Activated CD8-positive, alpha-beta T cell treated with anti-CD3 and anti-CD28 coated beads for 36 hours (primary cell): Measurements from ENCODE around the gene CYTH4. TPM values are rescaled to one million over a fixed set of nuclear protein-coding genes. Genes with fewer than 3 reads are reported as not detected.
A peak's percentile ranks its signal among the peaks of the same experiment; 100 is the strongest.

ENCODE experiments used
- ATAC-seq: fragments of 200-7000 bp; cut with Tn5 transposase; one replicate; pipeline ENCODE4 v1.10.0; 2021; ENCODE audit warnings: mild to moderate bottlenecking, moderate library complexity
- CTCF ChIA-PET: fragments of 350-600 bp; sonication (Branson Sonifier 250); formaldehyde crosslinking; loops from one replicate; lab custom pipeline; 2021; ENCODE audit warnings: antibody characterized with exemption; lab: Charles Lee
- POLR2A ChIA-PET: fragments of 350-600 bp; sonication (Branson Sonifier 250); formaldehyde crosslinking; loops from one replicate; lab custom pipeline; 2021; ENCODE audit warnings: antibody characterized with exemption; lab: Charles Lee
- DNase-seq: peaks from one replicate; pipeline ENCODE4 v3.0.0-alpha.2; 2020
- H3K27ac Mint-ChIP-seq: one replicate; pipeline ENCODE4 v1.8.0; 2021; ENCODE audit warnings: mild to moderate bottlenecking, mixed read lengths
- H3K27me3 Mint-ChIP-seq: one replicate; pipeline ENCODE4 v1.8.0; 2021; ENCODE audit warnings: mixed read lengths
- H3K36me3 Mint-ChIP-seq: one replicate; pipeline ENCODE4 v1.8.0; 2021; ENCODE audit warnings: low read depth, mixed read lengths
- H3K4me1 Mint-ChIP-seq: one replicate; pipeline ENCODE4 v1.8.0; 2021; ENCODE audit warnings: low read depth, mixed read lengths
- H3K4me3 Mint-ChIP-seq: one replicate; pipeline ENCODE4 v1.8.0; 2021; ENCODE audit warnings: mild to moderate bottlenecking, moderate library complexity, mixed read lengths
- H3K9me3 Mint-ChIP-seq: one replicate; pipeline ENCODE4 v1.8.0; 2021; ENCODE audit warnings: mixed read lengths
- CTCF ChIP-seq: fragments of 200-600 bp; IDR thresholded peaks from one replicate; pipeline ENCODE4 v1.8.0; 2022; ENCODE audit warnings: antibody characterized with exemption, mild to moderate bottlenecking
- intact Hi-C: fragments of 100-400 bp; cut with micrococcal nuclease; formaldehyde crosslinking; loops from one replicate; pipeline ENCODE4 v1.10.0; 2022
- total RNA-seq, 2 experiments: library from RNA; stranded (reverse); gene quantifications; one replicate each; pipeline ENCODE4 v1.2.3, GENCODE V29; 2021

CYTH4 gene
- total RNA-seq, 2 experiments from 2014 or later: 33.2 to 33.4 TPM

- CTCF ChIA-PET: interaction anchor here (0.7 to 12.0 kb wide), 6 partner anchors 11 to 220 kb away, joined by 4 to 154 read pairs (median 9); no protein-coding TSS in a partner anchor
- intact Hi-C loops: no loop called here
- no peak for TF ChIP-seq CTCF
- no peaks in the 10 kb centered on the region for H3K27me3 Mint-ChIP-seq
- peak overlapping the region; percentile 98 for H3K4me3 Mint-ChIP-seq
- H3K9me3 Mint-ChIP-seq: no peaks in the 10 kb centered on the region
- peaks cover 67% of the 10 kb centered on the region for H3K4me1 Mint-ChIP-seq
- peak; percentile 55 for DNase-seq
- ATAC-seq: no peak
- POLR2A ChIA-PET: interaction anchor here (0.8 to 9.5 kb wide), 7 partner anchors 10 to 119 kb away, joined by 3 to 209 read pairs (median 7); partner anchors contain the start of gene IL2RB
- H3K36me3 Mint-ChIP-seq: peaks cover 82% of the 10 kb centered on the region
- H3K27ac Mint-ChIP-seq: peak overlapping the region; percentile 97
These were observed 41.4 kb upstream of the CYTH4 start for GRCh38 chr22:37240941-37241320.

DNA sequence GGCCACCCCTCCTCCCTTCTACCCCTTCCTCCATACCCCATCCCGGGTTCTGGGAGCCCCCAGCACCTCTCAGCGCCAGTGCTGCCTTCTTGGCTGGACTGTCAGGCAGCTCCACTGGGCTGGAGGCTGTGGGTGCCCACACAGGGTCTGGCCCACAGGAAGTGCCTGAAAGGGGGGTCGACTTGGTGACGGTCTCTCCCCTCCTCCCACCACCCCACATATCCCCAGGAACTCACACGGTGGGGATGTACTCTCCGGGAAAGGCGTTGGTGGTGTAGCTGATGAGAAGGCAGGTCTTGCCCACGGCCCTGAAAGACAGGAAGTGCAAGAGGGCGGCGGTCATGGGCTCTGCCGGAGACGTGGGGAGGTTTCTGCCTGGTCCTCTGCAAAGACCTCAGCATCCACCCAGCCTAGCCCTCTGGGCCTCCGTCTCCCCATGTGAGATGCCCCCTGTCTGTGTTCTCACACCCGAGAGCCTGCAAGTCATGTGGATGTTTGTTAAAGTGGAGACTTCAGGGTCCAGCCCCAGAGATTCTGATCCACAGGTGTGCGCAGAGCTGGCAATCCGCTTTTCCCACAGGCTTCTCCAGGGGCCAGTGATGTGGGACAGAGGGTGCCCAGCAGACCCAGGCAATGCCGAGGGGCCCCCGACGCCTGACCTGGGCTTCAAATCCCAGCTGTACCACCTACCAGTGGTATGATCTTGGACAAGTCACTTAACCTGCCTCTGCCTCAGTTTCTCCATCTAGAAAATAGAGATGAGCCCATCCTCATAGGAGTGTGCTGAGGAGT, 40.8 kb upstream of the CYTH4 start:
- peak overlapping the region; percentile 97 for H3K27ac Mint-ChIP-seq

DNA sequence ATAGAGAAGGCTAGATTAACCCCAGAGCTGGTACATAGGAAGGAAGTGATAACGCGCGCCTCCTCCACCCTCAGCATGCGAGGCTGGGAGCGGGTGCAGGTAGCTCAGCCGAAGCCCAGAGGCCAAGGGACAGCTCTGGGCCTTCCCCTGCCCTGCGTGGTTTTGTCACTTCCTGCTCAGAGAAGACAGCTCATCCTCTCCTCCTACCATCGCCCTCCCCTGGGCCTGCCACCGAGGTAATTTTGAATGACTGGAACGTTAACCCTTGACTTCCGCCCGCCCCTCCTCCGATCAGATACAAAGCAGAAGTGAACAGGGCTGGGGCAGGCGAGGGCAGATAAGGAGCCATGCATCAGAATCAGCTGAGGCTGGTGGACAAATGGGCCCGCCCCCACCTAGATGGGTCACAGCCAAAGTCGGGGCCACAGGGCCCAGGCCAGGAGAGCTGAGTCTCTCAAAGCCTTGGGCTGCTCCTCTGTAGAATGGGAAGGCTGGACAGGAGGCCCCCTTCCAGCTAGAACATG, 39.9 kb upstream of the CYTH4 start:
- peak; percentile 69 for ATAC-seq

More for the DNA sequence above, 40.8 kb upstream of the CYTH4 start:
- Mint-ChIP-seq H3K4me1 (peaks cover 60% of the 10 kb centered on the region), H3K27me3 (no peaks in the 10 kb centered on the region), H3K36me3 (peaks cover 75% of the 10 kb centered on the region), H3K4me3 (peak overlapping the region; percentile 98), H3K9me3 (no peaks in the 10 kb centered on the region)
- DNase-seq (peak; percentile 83), ATAC-seq (no peak)
- CTCF ChIA-PET: interaction anchor here (0.7 to 12.0 kb wide), 14 partner anchors 11 to 466 kb away, joined by 3 to 154 read pairs (median 4); partner anchors contain the start of gene IFT27
- no peak for TF ChIP-seq CTCF
- intact Hi-C loops: no loop called here
- POLR2A ChIA-PET: interaction anchor here (0.9 to 9.5 kb wide), 12 partner anchors 9 to 120 kb away, joined by 3 to 209 read pairs (median 8); partner anchors contain the start of gene IL2RB

GRCh38 chr22:37243402-37244113, 38.8 kb upstream of the CYTH4 start:
- CTCF ChIA-PET: interaction anchor here (0.8 to 12.0 kb wide), 13 partner anchors 10 to 165 kb away, joined by 3 to 154 read pairs (median 5); no protein-coding TSS in a partner anchor
- Mint-ChIP-seq H3K36me3 (peaks cover 56% of the 10 kb centered on the region), H3K27ac (peak overlapping the region; percentile 97), H3K4me3 (peak overlapping the region; percentile 98), H3K9me3 (no peaks in the 10 kb centered on the region), H3K27me3 (no peaks in the 10 kb centered on the region), H3K4me1 (peaks cover 49% of the 10 kb centered on the region)
- POLR2A ChIA-PET: interaction anchor here (0.7 to 9.5 kb wide), 20 partner anchors 9 to 121 kb away, joined by 3 to 209 read pairs (median 6); partner anchors contain the start of gene IL2RB
- ATAC-seq: peak; percentile 1
- DNase-seq: peak; percentile 49
- intact Hi-C loops: no loop called here
- TF ChIP-seq CTCF: no peak

More for the DNA sequence above, 39.9 kb upstream of the CYTH4 start:
- intact Hi-C loops: no loop called here
- no peak for TF ChIP-seq CTCF
- no peaks in the 10 kb centered on the region for H3K9me3 Mint-ChIP-seq
- peak overlapping the region; percentile 98 for H3K4me3 Mint-ChIP-seq
- no peaks in the 10 kb centered on the region for H3K27me3 Mint-ChIP-seq
- ChIA-PET CTCF (interaction anchor here (0.7 to 12.0 kb wide), 15 partner anchors 12 to 466 kb away, joined by 3 to 154 read pairs (median 4); partner anchors contain the start of gene IFT27), POLR2A (interaction anchor here (0.5 to 9.5 kb wide), 19 partner anchors 8 to 244 kb away, joined by 3 to 209 read pairs (median 6); partner anchors contain the start of genes IL2RB and MFNG)
- H3K4me1 Mint-ChIP-seq: peaks cover 52% of the 10 kb centered on the region
- H3K36me3 Mint-ChIP-seq: peaks cover 67% of the 10 kb centered on the region
- DNase-seq: peak; percentile 98
- peak overlapping the region; percentile 97 for H3K27ac Mint-ChIP-seq
